GM18520 (cell line): Measurements from ENCODE around the gene RNASET2.
"Not testable (repeated sequence)": the region's sequence is repeated elsewhere in the genome, so short reads cannot be mapped to it uniquely, and the experiment has no call there.

Source experiments
- ATAC-seq: cut with Tn5 transposase; IDR thresholded peaks from one replicate; pipeline ENCODE4 v1.9.1; 2021; ENCODE audit not compliant: unreplicated experiment

RNASET2 gene

DNA sequence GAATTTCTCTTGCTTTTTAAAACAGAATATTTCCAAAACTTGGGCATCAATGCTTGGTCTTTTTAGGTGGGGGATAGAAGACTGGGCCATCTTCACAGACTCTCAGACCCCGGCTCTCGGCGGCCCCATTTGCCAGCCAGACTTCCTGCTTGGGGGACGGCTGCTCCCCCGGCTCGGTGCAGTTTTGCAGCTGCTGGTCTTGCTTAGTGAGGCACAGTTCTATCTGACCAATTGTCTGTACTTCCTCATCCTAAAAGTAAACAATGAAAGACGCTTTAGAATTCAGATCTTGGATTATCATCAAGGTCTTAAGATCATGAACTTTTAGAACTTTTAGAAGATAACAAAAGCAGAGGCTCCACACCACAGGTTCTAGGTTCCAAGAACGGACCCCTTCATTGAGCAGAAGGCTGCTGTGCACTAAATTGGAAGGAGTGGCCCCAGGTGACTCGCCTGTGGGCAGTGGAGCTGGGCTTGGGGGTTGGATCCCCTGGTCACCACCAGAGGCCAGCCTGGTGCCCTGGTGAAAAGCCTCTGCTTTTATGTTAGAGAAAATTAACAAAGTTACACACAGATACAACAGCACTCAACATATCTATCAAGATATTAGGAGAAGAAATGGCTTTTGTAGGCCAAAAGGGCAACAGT is 26.7 kb downstream of the RNASET2 start:
- ATAC-seq, result no peak

DNA sequence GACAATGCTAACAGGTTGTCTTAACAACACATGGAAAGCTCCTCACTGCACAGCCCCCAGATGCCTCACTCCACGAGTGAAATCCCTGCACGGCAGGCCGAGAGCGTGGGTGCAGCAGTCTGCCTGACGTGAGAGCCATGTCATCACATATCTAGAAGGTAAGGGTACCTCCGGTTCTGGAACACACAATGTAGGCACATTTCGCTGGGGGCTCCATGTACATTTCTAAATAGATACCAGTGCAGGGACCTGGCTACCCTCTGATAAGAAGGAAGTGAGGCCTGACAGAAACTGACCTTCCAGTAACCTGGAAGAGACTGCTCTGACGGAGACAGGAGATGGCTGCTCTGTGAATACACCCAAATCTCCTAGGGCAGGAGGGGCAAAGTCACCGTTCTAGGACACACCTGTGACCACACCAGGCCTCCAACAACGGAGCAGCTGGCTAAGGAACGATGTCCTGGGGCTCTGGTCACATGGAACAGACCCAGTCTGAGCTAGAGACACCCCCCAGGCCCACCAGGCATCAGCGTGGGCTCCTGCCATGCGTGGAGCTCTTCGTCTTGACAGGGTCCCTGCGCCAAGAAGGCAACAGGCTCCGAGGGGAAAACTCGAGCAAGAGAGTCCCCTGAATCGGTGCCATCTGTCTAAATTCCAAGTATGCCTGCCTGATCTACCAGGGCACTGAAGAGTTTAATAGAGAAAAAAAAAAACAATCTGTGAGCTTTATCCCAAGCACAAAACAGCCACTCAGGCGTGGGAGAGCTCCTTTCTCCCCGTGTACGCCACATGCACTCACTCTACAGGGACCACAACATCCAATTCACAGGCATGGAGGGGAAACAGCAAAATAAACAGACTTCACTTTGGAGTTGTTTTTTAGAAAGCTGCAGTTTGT is 27.5 kb downstream of the RNASET2 start:
- ATAC-seq, result no peak

DNA sequence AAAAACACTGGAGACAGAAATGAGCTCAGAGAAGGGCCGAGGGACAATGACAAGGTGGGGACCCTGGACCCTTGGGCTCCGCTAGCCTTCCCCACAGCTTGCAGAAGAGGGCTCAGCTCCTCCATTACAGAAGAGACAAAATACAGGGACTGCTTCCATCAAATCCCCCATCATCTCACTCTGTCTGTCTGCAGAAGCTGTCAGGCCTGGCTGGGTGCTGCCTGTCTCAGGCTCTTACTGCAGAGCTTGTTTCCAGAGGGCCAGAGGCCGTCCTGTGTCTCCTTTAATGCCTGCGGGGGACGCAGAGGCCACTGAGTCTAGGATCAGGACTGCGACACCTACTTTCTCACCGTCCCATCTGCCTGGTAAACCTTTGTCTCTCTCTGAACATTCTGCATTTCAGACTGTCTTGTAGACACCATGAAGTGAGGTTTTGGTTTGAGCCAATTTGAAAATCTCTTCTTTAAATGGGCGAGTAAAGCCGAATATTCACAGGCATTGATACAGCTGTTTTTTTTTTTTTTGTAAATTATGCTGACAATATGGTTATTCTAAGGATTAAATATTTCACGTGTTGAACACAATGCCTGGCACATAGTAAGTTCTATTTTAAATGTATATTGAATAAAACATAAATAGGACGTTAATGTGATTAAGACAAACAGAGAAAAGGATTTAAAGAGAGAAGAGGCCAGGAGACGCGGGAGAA is 28.3 kb downstream of the RNASET2 start:
- no peak for ATAC-seq

DNA sequence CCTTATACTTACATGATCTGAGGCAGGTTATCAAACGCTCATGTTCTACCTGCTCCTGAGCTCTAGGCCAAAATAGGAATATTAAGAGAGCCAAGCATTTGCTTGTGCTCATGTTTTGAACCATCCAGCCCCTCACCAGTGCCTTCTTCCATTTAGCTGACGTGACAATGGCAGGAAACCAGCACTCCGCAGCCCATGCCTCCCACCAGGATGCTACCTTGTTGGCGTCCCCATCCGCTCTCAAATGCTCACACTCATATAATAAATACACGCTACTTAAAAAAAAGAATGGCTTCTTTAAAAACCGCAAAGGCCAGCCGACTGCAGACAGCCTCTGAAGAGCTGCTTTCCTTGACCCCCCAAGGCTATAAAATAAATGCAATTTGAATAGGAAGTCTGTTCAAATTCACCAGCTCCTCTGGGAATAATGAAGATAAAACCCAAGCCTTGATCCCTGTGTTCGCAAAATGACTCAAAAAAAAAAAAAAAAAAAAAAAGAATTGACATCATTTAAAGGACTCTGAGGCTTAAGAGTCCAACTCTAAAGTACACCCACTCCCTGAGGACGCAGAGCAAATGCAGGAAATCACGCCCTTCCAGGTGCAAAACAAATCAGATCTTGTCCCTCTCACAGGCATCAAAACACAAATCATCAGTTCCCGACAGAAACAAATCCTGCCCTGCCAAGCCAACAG is 29.0 kb downstream of the RNASET2 start:
- no peak for ATAC-seq

DNA sequence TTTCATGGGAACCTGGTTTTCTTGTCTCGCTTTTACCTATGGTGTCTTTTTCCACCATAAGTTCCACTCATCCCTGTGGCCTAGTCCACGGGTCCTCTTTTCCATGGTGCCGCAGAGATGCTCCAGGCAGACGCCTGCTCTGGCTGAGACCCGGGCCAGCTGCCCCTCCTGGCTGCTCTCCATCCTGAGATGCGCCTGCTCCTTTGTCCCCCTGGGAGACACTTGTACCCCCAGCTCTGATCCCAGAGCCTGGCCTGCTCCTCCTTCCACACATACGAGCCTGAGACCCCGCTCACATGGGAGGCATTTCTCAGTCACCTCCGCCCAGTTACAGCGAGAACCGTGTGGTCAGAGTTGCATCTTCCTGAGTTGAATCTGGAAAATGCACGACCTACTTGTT is 29.6 kb downstream of the RNASET2 start:
- ATAC-seq, result no peak

DNA sequence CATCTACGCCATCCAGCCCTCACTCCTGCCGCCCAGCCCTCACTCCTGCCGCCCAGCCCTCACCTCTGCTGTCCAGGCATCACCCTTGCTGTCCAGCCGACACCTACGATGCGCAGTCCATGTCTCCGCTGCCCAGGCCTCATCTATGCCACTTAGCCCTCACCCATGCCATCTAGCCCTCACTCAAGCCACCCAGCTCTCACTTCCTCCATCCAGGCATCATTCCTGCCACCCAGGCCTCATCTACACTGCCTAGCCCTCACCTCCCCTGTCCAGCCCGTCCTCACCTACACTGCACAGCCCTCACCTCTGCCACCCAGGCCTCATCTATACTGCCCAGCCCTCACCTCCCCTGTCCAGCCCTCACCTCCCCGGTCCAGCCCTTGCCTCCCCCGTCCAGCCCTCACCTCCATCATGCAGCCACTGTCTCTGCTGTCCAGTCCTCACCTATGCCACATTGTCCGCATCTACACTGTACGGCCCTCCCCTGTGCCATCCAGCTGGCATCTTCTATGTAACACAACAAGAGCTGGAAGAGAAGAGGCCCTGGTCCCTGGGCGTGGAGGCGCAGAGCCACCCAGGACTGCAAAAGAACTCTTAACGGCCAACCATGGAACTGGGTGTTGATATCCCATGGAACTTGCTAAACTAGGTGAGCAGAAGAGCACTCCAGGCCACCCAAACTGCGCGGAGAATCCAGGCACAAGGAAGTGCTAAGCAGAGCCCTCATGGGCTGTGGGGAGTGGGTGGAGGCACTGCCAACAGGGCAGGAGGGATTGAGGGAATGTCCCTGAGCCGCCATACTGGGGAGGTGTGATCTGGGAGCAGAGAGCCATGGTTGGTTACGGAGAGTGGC is 31.0 kb downstream of the RNASET2 start:
- ATAC-seq, result no peak

DNA sequence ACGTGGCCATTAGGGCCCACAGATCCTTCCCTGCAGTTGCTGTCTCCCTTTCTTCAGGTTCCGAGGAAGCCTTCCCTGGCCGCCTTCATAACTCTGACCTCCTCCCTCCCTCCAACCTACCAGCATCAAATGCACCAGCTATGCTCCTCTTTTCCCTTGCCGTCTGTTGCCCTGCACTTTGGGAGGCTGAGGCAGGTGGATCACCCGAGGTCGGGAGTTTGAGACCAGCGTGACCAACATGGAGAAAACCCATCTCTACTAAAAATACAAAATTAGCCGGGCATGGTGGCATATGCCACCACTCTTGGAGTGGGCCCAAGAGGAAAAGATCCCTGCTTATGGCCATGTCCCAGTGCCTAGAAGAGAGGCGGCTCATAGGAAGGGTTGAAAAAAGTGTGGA is 31.8 kb downstream of the RNASET2 start:
- ATAC-seq, result no peak

DNA sequence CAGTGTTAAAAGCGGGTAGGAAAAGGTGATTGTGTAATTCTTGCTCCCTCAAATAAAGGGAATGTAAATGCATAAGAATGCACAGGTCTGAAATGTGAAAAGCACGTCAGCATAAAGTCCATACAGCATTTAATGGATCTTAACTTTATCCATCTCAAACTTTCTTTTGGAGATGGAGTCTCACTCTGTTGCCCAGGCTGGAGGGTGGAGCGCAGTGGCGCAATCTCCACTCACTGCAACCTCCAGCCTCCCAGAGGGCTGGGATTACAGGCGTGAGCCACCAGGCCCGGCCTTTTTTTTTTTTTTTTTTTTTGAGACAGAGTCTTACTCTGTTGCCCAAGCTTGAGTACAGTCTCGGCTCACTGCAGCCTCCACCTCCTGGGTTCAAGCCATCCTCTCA is 33.4 kb downstream of the RNASET2 start:
- no peak for ATAC-seq

DNA sequence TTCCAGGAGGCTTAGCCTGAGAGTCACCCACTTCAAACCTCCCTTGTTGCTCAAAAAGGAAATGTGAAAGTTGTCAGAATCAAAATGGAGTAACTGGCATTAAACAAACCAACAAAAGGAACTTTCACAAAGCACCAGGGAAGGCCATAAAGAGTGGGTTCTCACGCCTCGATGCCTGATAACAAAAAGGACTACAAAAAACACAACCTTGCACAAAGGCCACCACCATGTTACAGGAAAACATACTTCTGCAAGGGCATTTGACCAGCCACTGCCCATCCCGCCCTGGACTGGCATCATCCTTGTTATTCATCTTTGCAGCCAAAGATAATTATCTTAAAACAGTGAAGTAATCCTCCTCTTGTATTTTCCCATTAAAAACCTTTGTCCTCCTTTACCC is 34.8 kb downstream of the RNASET2 start:
- no peak for ATAC-seq

DNA sequence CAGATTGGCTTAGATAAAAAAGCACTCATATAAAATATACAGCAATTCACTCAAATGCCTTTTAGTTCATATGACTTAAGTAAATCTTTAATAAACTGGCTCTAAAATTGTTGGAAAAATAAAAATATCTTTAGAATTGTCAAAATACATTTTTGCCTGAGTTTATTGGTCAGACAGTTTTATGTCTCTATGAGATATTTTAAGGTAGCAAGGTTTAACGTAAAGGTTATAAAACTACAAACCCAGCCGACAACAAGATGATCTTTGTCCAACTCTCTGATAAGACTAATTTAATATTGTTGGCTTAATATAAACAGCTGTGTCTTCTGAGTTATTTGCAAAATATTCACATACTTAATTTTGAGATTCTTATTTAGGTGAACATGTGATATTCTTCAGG is 39.5 kb downstream of the RNASET2 start:
- no peak for ATAC-seq

DNA sequence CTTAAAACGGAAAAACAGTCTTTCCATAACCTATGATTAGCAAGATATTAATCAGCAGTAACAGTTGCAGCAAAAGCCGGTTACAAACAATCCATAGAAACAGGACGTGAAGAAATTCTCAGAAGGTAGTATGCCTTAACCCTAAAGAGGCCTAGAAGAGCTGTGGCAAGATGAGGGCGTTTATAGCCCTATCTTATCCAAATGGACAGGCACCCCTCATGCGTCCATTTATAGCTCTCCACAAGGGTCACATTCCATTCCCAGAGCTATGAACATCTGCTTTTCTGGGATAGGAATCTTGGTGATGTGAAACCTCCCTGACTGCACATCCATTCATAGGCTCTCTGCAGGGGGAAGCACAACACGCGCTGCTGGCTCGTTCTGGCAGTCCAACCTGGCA is 40.9 kb downstream of the RNASET2 start:
- ATAC-seq, result not testable (repeated sequence)

DNA sequence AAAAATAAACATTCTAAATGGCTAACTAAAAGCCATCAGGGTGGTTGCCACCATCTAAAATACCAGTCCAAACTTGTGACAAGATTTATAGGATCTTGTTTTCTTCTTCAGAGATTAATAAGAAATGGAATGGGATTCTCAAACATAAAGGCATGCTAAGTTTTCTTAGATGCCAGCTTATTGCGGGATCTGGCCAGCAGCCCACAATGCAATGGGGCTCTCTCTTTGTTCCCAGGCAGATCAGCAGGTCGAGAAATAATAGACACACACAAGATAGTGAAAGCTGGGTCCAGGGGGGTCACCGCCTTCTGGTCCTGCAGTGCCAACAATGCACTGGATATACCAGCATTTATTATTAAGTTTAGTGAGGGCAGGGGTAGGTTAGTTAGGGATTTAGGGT is 41.4 kb downstream of the RNASET2 start:
- ATAC-seq, result not testable (repeated sequence)

DNA sequence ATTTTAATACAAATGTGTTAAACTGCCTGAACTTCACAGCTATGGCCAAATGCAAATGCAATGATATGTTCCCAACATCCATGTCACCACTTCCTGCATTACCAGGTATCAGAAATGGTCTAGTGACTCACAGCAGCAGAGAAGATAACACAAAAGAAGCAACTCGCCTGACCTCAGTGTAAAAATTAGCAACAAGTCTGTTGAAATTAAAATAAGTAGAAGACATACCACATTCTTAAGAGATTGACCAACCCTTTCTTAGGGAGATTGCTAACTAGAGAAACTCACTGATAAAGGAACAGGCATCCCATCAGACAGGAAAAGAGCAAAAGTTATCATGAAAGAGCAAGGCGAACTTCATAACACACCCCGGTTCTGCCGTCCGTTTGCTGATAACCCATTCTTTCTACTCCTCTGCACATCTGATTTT is 45.1 kb downstream of the RNASET2 start:
- ATAC-seq, result no peak

DNA sequence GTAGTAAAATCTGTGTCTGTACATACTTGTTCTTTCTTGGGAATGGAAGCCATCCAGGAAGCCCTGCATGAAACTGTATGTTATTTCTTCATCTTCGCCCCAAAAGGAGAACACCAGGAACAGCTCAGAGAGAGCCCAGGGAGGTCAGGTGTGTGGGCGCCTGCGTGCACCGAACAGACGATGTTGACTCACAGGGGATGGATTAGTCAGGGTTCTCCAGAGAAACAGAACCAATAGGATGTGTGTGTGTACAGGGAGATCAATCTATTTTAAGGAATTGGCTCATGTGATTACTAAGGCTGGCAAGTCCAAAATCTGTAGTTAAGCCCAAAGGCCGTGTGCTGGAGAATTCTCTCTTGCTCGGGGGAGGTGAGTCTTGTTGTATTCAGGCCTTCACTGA is 45.7 kb downstream of the RNASET2 start:
- ATAC-seq, result no peak

DNA sequence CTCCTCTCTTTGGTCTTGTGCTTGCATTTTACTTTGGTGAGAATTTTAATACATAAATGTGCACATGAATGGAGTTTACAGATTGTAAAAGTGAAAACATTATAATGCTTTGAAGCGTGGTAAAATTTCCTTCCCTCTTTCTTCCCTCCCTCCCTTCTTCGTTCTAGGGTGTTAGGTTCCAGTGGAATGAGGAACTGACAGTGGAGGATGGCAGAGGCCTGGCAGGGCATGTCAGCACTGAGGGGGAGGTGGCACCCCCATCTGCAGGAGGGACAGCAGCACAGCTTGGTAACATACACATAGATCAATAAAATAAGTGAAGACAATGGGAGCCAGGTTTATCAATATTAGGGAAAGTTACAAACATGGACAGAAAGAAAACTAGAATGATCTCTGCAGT is 47.5 kb downstream of the RNASET2 start:
- ATAC-seq, result no peak

DNA sequence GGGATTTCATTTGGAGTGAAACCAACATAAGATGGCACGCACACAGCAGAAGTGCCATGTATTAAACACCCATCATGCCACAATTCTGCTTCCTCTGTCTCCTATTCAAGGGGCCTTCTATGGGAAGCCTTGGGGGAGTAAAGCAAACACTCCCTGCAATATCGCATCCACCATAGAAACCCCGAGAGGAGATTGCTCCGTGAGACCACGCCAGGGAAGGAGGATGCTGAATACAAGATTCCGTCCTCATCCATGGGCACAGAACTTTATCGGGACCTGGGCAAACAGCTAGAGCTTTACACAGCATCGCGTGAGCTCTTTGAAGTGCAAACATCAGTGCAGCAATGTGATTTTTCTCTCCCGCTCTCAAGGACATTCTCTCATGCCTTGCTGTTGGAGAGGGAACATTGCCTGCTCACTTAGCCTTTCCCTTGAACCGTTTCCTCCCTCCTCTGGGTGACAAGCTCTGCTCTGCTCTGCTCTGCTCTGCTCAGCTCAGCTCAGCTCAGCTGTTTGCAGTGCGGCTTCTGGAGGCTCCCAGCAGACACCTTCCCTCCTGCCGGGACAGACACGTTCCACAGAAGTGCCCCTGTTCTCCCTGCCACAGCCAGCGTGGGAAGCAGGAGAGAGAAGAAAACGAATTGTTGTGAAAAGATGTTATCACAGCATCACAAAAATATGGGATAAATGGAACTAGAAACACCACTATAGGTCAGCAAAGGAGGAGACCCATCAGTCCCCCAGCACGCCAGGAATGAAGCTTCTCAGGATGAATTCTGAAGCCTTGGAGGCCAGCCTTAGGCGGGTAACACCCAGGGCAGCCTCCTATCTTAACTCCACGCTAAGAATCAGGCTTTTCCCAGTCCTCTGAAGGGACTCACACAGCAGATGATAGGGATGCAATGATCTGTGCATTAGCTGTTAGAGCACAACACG is 48.2 kb downstream of the RNASET2 start:
- ATAC-seq, result no peak

DNA sequence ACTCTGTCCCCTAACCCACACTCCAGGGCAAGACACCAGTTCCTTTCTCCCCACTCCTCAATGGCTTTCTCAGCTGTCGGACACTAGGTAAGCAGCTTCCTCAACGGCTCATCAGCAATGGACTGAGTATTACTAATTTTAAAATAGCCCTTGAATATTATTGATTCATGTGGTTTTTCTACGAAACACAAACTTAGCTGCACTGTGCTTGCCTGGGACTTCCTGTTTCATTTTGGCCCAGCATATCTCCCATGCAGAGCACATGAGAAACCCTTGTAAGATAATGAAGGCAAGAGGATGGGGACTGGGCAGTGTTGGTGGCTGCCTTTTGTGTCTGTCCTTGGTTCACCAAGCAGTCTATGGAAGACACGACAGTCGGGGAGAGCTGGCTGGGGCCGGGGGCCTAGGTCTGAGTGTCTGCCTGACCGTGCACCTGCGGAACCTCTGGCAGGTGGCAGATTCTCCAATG is 48.9 kb downstream of the RNASET2 start:
- peak; percentile 62 for ATAC-seq

DNA sequence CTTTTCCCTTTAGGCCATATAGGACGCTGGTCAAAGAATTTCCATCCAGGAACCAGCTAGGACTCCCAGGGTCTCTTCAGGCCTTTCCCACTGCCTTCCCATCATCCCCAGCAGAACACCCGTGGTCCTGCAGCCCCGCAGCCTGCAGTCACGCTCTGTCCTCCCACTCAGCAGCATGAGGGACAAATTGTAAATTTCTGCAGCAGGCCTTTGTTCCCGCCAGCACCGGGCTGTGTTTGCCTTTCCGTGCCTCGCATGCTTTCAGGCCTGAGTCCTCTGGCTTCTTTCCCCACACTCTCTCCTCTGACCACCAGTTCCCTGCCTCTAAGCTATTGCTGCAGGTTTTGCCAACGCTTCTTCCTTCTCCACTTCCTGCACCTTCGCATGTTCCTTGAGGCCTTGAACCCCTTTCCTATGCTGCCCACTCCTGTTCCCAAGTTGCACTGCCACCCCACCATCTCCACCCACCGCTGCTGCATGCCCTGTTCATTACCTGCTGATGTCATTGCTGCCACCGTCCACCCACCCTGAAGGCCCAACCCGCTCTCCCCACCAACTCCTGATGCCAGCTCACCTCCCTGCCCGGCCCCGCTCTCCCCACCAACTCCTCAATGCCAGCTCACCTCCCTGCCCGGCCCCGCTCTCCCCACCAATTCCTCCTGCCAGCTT is 49.8 kb downstream of the RNASET2 start:
- no peak for ATAC-seq
